ENCODE data around the gene USP32. TPM values are rescaled to one million over a fixed set of nuclear protein-coding genes. Genes with fewer than 3 reads are reported as not detected.

Gene USP32
- total RNA-seq, 1 experiment from 2014 or later, result 62.9 TPM

GRCh38 chr17:60134396-60135150, 257.4 kb downstream of the USP32 start:
- peaks cover 6% of the 10 kb centered on the region for H3K36me3 Mint-ChIP-seq (ENCODE audit: insufficient read depth, unreplicated experiment)
- no TSS peak for BruUV-seq (replicated peaks)
- H3K4me3 Mint-ChIP-seq (ENCODE audit: unreplicated experiment), result peak overlapping the region; percentile 90
- ChIA-PET CTCF (interaction anchor here (0.7 kb wide), 1 partner anchor 9 kb away, joined by 3 read pairs; no protein-coding TSS in a partner anchor), POLR2A (interaction anchor here (0.7 to 1.4 kb wide), 2 partner anchors 257 to 322 kb away, joined by 3 read pairs; partner anchors contain the start of gene USP32)
- no peaks in the 10 kb centered on the region for H3K27me3 Mint-ChIP-seq (ENCODE audit: insufficient read depth, unreplicated experiment)
- no peak for TF ChIP-seq CTCF (IDR thresholded peaks at IDR 0.05; ENCODE audit: unreplicated experiment)
- peaks cover 5% of the 10 kb centered on the region for H3K4me1 Mint-ChIP-seq (ENCODE audit: insufficient read depth, unreplicated experiment)
- no peaks in the 10 kb centered on the region for H3K9me3 Mint-ChIP-seq (ENCODE audit: unreplicated experiment)
- peak overlapping the region; percentile 27 for H3K27ac Mint-ChIP-seq (ENCODE audit: low read depth, unreplicated experiment)
- no peak for DNase-seq (ENCODE audit: unreplicated experiment)
- intact Hi-C loops (cut with micrococcal nuclease), result no loop called here

GRCh38 chr17:60130466-60130865, 261.5 kb downstream of the USP32 start:
- peaks cover 19% of the 10 kb centered on the region for H3K27me3 Mint-ChIP-seq (ENCODE audit: insufficient read depth, unreplicated experiment)
- no peak overlapping the region for H3K27ac Mint-ChIP-seq (ENCODE audit: low read depth, unreplicated experiment)
- BruUV-seq (replicated peaks), result no TSS peak
- POLR2A ChIA-PET, result no interaction called here
- TF ChIP-seq CTCF (IDR thresholded peaks at IDR 0.05; ENCODE audit: unreplicated experiment), result no peak
- no peaks in the 10 kb centered on the region for H3K9me3 Mint-ChIP-seq (ENCODE audit: unreplicated experiment)
- intact Hi-C loops (cut with micrococcal nuclease), result no loop called here
- no peak overlapping the region for H3K4me3 Mint-ChIP-seq (ENCODE audit: unreplicated experiment)
- no peak for DNase-seq (ENCODE audit: unreplicated experiment)
- CTCF ChIA-PET, result interaction anchor here (0.7 to 3.8 kb wide), 2 partner anchors 12 to 100 kb away, joined by 3 to 25 read pairs; no protein-coding TSS in a partner anchor
- H3K4me1 Mint-ChIP-seq (ENCODE audit: insufficient read depth, unreplicated experiment), result peaks cover 5% of the 10 kb centered on the region
- H3K36me3 Mint-ChIP-seq (ENCODE audit: insufficient read depth, unreplicated experiment), result peaks cover 6% of the 10 kb centered on the region

GRCh38 chr17:60129164-60129563, 262.8 kb downstream of the USP32 start:
- no peak for TF ChIP-seq CTCF (IDR thresholded peaks at IDR 0.05; ENCODE audit: unreplicated experiment)
- no peak for DNase-seq (ENCODE audit: unreplicated experiment)
- Mint-ChIP-seq H3K4me1 (ENCODE audit: insufficient read depth, unreplicated experiment) (peaks cover 5% of the 10 kb centered on the region), H3K27ac (ENCODE audit: low read depth, unreplicated experiment) (no peak overlapping the region), H3K36me3 (ENCODE audit: insufficient read depth, unreplicated experiment) (peaks cover 6% of the 10 kb centered on the region), H3K27me3 (ENCODE audit: insufficient read depth, unreplicated experiment) (peaks cover 19% of the 10 kb centered on the region), H3K4me3 (ENCODE audit: unreplicated experiment) (no peak overlapping the region), H3K9me3 (ENCODE audit: unreplicated experiment) (no peaks in the 10 kb centered on the region)
- intact Hi-C loops (cut with micrococcal nuclease), result no loop called here
- CTCF ChIA-PET, result interaction anchor here (0.8 to 3.8 kb wide), 2 partner anchors 11 to 13 kb away, joined by 5 to 25 read pairs; no protein-coding TSS in a partner anchor
- POLR2A ChIA-PET, result interaction anchor here (1.0 kb wide), 1 partner anchor 12 kb away, joined by 3 read pairs; no protein-coding TSS in a partner anchor
- BruUV-seq (replicated peaks), result no TSS peak

Other genes starting within 250 kb of the USP32 start
- gene CA4, start 242.2 kb downstream of the USP32 start, total RNA-seq (2022), result not detected in 2 replicates
- not detected in 2 replicates for gene CHCT1, start 30.4 kb upstream of the USP32 start, total RNA-seq (2022)
- gene APPBP2, start 134.1 kb upstream of the USP32 start, total RNA-seq (2022), result 33.1 and 39.6 TPM in 2 replicates
- 14.3 and 16.1 TPM in 2 replicates for gene PPM1D, start 208.1 kb upstream of the USP32 start, total RNA-seq (2022)